HCT116 (cell line): Measurements from ENCODE around the gene VSIG10. TPM values are rescaled to one million over a fixed set of nuclear protein-coding genes. Genes with fewer than 3 reads are reported as not detected.

ENCODE experiments used
- ATAC-seq: fragments of 200-7000 bp; cut with Tn5 transposase; 2 replicates; pipeline ENCODE4 v1.9.1; 2020; ENCODE audit warnings: mild to moderate bottlenecking, moderate library complexity
- BruUV-seq: library from RNA; stranded (reverse); fragments of 400-500 nt; replicated peaks from 2 replicates; lab custom pipeline; 2021; lab: Mats Ljungman, UMichigan
- CTCF ChIA-PET: fragments of 300-600 bp; sonication (Branson Sonifier 250); formaldehyde crosslinking; loops from one replicate; lab custom pipeline; 2021; ENCODE audit warnings: antibody characterized with exemption; lab: Charles Lee
- POLR2A ChIA-PET: fragments of 300-600, 350-600 bp; sonication (Branson Sonifier 250); formaldehyde crosslinking; loops from one replicate; lab custom pipeline; 2021; ENCODE audit warnings: antibody characterized with exemption; lab: Charles Lee
- RAD21 ChIA-PET, 2 experiments: fragments of 300-600 bp; sonication (Branson Sonifier 250); formaldehyde crosslinking; loops; one replicate each; lab custom pipeline; 2023; ENCODE audit warnings: low total read pairs in 2 of 2; ENCODE audit not compliant: uncharacterized antibody in 2 of 2, unreplicated experiment in 2 of 2, low non-redundant PET in 1 of 2; lab: Charles Lee
- DNase-seq: peaks from one replicate; pipeline ENCODE4 v3.0.0-alpha.2; 2010; ENCODE audit warnings: low read depth, low spot score
- H2AFZ ChIP-seq: fragments of 200-600 bp; shearing (Covaris generic), sonication (generic); 2 replicates; pipeline ENCODE4 v1.6.1; 2017; ENCODE audit warnings: low read depth, mixed run types, mixed read lengths, antibody characterized with exemption, low read length; ENCODE audit not compliant: poor library complexity, severe bottlenecking
- H3K27ac ChIP-seq: 2 replicates; pipeline ENCODE4 v1.5.1; 2012; ENCODE audit warnings: low read depth, low read length
- H3K27me3 ChIP-seq: fragments of 200-600 bp; sonication (generic); 2 replicates; pipeline ENCODE4 v1.6.1; 2016; ENCODE audit warnings: mixed run types, low read length, mixed read lengths; ENCODE audit not compliant: insufficient read depth
- H3K36me3 ChIP-seq, 2 experiments: fragments of 200-500 bp in 1 of 2; fragments of 200-600 bp in 1 of 2; sonication (Bioruptor generic) in 1 of 2; sonication (generic) in 1 of 2; 2 replicates each; pipeline versions ENCODE4 v1.5.1 to v1.6.1; 2014 to 2016; ENCODE audit warnings: low read length in 2 of 2, inconsistent platforms in 1 of 2, mixed read lengths in 1 of 2, mixed run types in 1 of 2; ENCODE audit not compliant: insufficient read depth in 2 of 2, control insufficient read depth in 1 of 2
- H3K4me1 ChIP-seq, 2 experiments: fragments of 200-600 bp in 1 of 2; sonication (generic) in 1 of 2; 2 replicates each; pipeline versions ENCODE4 v1.5.1 to v1.6.1; 2012 to 2017; ENCODE audit warnings: low read length in 2 of 2, inconsistent platforms in 1 of 2, mild to moderate bottlenecking in 1 of 2, mixed read lengths in 1 of 2, mixed run types in 1 of 2, moderate library complexity in 1 of 2; ENCODE audit not compliant: insufficient read depth in 2 of 2, control insufficient read depth in 1 of 2
- H3K4me2 ChIP-seq: fragments of 200-600 bp; sonication (generic); 2 replicates; pipeline ENCODE4 v1.6.1; 2017; ENCODE audit warnings: mixed run types, low read length, mixed read lengths
- H3K4me3 ChIP-seq, 2 experiments: fragments of 200-600 bp in 1 of 2; sonication (generic) in 1 of 2; replicated peaks in 1 of 2; 2 replicates each; pipeline ENCODE4 v1.5.1; 2011 to 2016; ENCODE audit warnings: low read length in 2 of 2, control low read depth in 1 of 2, low read depth in 1 of 2, mild to moderate bottlenecking in 1 of 2, mixed read lengths in 1 of 2, mixed run types in 1 of 2
- H3K79me2 ChIP-seq: fragments of 200-600 bp; sonication (generic); 2 replicates; pipeline ENCODE4 v1.6.1; 2017; ENCODE audit warnings: mild to moderate bottlenecking, mixed run types, low read length, moderate library complexity, mixed read lengths; ENCODE audit not compliant: insufficient read depth
- H3K9ac ChIP-seq: fragments of 200-600 bp; sonication (generic); 2 replicates; pipeline ENCODE4 v1.6.1; 2016; ENCODE audit warnings: low read length, mixed read lengths
- H3K9me2 ChIP-seq: fragments of 200-600 bp; sonication (generic), shearing (Covaris generic); 2 replicates; pipeline ENCODE4 v1.6.1; 2017; ENCODE audit warnings: mixed run types, mild to moderate bottlenecking, moderate library complexity; ENCODE audit not compliant: insufficient read depth
- H3K9me3 ChIP-seq, 2 experiments: fragments of 200-500 bp in 1 of 2; fragments of 200-600 bp in 1 of 2; sonication (Bioruptor generic) in 1 of 2; sonication (generic) in 1 of 2; 2 replicates each; pipeline ENCODE4 v1.6.1; 2014 to 2017; ENCODE audit warnings: low read length in 2 of 2, mixed read lengths in 2 of 2, inconsistent platforms in 1 of 2, low read depth in 1 of 2, mild to moderate bottlenecking in 1 of 2, mixed run types in 1 of 2, moderate library complexity in 1 of 2; ENCODE audit not compliant: control insufficient read depth in 1 of 2, insufficient read depth in 1 of 2
- H4K20me1 ChIP-seq: fragments of 200-600 bp; sonication (generic), shearing (Covaris generic); 2 replicates; pipeline ENCODE4 v1.6.1; 2017; ENCODE audit warnings: mixed run types, mild to moderate bottlenecking, moderate library complexity; ENCODE audit not compliant: insufficient read depth
- ATF3 ChIP-seq: IDR thresholded peaks from 2 replicates; pipeline ENCODE4 v1.6.1; 2012
- CEBPB ChIP-seq: IDR thresholded peaks from 2 replicates; pipeline ENCODE4 v1.6.1; 2012; ENCODE audit warnings: low read depth
- ELF1 ChIP-seq: IDR thresholded peaks from 2 replicates; pipeline ENCODE4 v1.6.1; 2012; ENCODE audit warnings: low read depth, borderline replicate concordance
- EZH2 ChIP-seq: fragments of 200-600 bp; sonication (generic); IDR thresholded peaks from 2 replicates; pipeline ENCODE4 v1.6.1; 2017; ENCODE audit warnings: antibody characterized with exemption, mixed run types
- FOSL1 ChIP-seq: IDR thresholded peaks from 2 replicates; pipeline ENCODE4 v1.6.1; 2012; ENCODE audit warnings: low read depth
- JUND ChIP-seq: IDR thresholded peaks from 2 replicates; pipeline ENCODE4 v1.6.1; 2012
- MAX ChIP-seq: IDR thresholded peaks from 2 replicates; pipeline ENCODE4 v1.6.1; 2012
- POLR2A ChIP-seq: IDR thresholded peaks from 2 replicates; pipeline ENCODE4 v1.7.0; 2011; ENCODE audit warnings: borderline replicate concordance; ENCODE audit not compliant: insufficient read depth, insufficient read length; ENCODE audit errors: extremely low read depth
- POLR2AphosphoS5 ChIP-seq: IDR thresholded peaks from 2 replicates; pipeline ENCODE4 v1.6.1; 2011; ENCODE audit warnings: mild to moderate bottlenecking, low read depth, low read length, moderate library complexity
- RAD21 ChIP-seq: IDR thresholded peaks from 2 replicates; pipeline ENCODE4 v1.6.1; 2012; ENCODE audit warnings: low read depth, mild to moderate bottlenecking
- REST ChIP-seq: IDR thresholded peaks from 2 replicates; pipeline ENCODE4 v1.6.1; 2012; ENCODE audit warnings: low read depth
- SP1 ChIP-seq: IDR thresholded peaks from 2 replicates; pipeline ENCODE4 v1.6.1; 2012; ENCODE audit warnings: low read depth
- TCF7L2 ChIP-seq: IDR thresholded peaks from 2 replicates; pipeline ENCODE4 v1.7.0; 2011; ENCODE audit warnings: borderline replicate concordance, inconsistent platforms; ENCODE audit not compliant: insufficient read depth, insufficient read length; ENCODE audit errors: extremely low read depth
- YY1 ChIP-seq: IDR thresholded peaks from 2 replicates; pipeline ENCODE4 v1.6.1; 2011; ENCODE audit warnings: low read length, low read depth, moderate library complexity, mild to moderate bottlenecking; ENCODE audit not compliant: insufficient replicate concordance; ENCODE audit errors: extremely low read depth
- ZBTB33 ChIP-seq: IDR thresholded peaks from 2 replicates; pipeline ENCODE4 v1.6.1; 2011; ENCODE audit warnings: mild to moderate bottlenecking, low read length, moderate library complexity; ENCODE audit not compliant: insufficient replicate concordance; ENCODE audit errors: extremely low read depth
- intact Hi-C: fragments of 100-400 bp; cut with micrococcal nuclease; formaldehyde crosslinking; loops from 2 replicates; pipeline ENCODE4 v1.10.0; 2022
- total RNA-seq: library from RNA; stranded (reverse); gene quantifications from one replicate; pipeline ENCODE4 v1.2.1, GENCODE V29; 2021; ENCODE audit not compliant: unreplicated experiment

The VSIG10 gene
- total RNA-seq, 1 experiment from 2014 or later: 42.6 TPM

GRCh38 chr12:118148287-118148686 is 44.5 kb upstream of the VSIG10 start:
- peaks cover 13 to 16% of the 10 kb centered on the region in 2 experiments; a peak in 3 of 4 replicates for H3K36me3 ChIP-seq
- TF ChIP-seq ZBTB33: no peak
- no peak for TF ChIP-seq FOSL1
- TF ChIP-seq ATF3: no peak
- TF ChIP-seq RAD21: no peak
- no peak for TF ChIP-seq EZH2
- TF ChIP-seq POLR2A: no peak
- TF ChIP-seq SP1: no peak
- TF ChIP-seq TCF7L2: no peak
- no peak for TF ChIP-seq ELF1
- no peak for TF ChIP-seq JUND
- TF ChIP-seq POLR2AphosphoS5: no peak
- TF ChIP-seq CEBPB: no peak
- no peak for TF ChIP-seq REST
- TF ChIP-seq MAX: no peak
- no peak for TF ChIP-seq YY1
- no peaks in the 10 kb centered on the region for H3K9me2 ChIP-seq
- H3K4me2 ChIP-seq: no peak overlapping the region
- H3K4me1 ChIP-seq: no peaks in the 10 kb centered on the region
- no peak overlapping the region for H3K4me3 ChIP-seq
- intact Hi-C loops: no loop called here
- no peak overlapping the region for H2AFZ ChIP-seq
- no peaks in the 10 kb centered on the region for H3K9me3 ChIP-seq
- DNase-seq: no peak
- H3K79me2 ChIP-seq: peaks cover 1% of the 10 kb centered on the region; the same call in 1 of the 2 replicates
- CTCF ChIA-PET: no interaction called here
- RAD21 ChIA-PET: no interaction called here
- BruUV-seq: no TSS peak
- no peaks in the 10 kb centered on the region for H3K27me3 ChIP-seq
- H4K20me1 ChIP-seq: no peaks in the 10 kb centered on the region
- H3K9ac ChIP-seq: no peak overlapping the region
- POLR2A ChIA-PET: no interaction called here
- no peak overlapping the region for H3K27ac ChIP-seq
- ATAC-seq: no peak
